Testis (tissue), 2 donors: Measurements from ENCODE around the gene TDRD10.

Experiments
- POLR2A ChIP-seq: fragments of 450-650 bp; IDR thresholded peaks from one replicate; pipeline ENCODE4 v1.6.1; 2017; ENCODE audit warnings: antibody characterized with exemption, mild to moderate bottlenecking, moderate library complexity
- TF ChIP-seq, protein P1 (sequence below), 3 experiments: fragments of 450-650 bp in 2 of 3; fragments of 200-600 bp in 1 of 3; sonication (generic) in 1 of 3; IDR thresholded peaks; one replicate each; pipeline ENCODE4 v1.5.1; 2016 to 2019; ENCODE audit warnings: antibody characterized with exemption in 3 of 3, mild to moderate bottlenecking in 2 of 3, moderate library complexity in 1 of 3

DNA sequence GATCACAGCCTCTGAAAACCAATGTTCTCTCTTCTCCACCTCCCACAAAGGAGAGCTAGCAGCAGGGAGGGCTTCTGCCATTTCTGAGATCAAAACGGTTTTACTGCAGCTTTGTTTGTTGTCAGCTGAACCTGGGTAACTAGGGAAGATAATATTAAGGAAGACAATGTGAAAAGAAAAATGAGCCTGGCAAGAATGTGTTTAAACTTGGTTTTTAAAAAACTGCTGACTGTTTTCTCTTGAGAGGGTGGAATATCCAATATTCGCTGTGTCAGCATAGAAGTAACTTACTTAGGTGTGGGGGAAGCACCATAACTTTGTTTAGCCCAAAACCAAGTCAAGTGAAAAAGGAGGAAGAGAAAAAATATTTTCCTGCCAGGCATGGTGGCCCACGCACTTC is 35.8 kb upstream of the TDRD10 start:
- TF ChIP-seq, protein P1, sequence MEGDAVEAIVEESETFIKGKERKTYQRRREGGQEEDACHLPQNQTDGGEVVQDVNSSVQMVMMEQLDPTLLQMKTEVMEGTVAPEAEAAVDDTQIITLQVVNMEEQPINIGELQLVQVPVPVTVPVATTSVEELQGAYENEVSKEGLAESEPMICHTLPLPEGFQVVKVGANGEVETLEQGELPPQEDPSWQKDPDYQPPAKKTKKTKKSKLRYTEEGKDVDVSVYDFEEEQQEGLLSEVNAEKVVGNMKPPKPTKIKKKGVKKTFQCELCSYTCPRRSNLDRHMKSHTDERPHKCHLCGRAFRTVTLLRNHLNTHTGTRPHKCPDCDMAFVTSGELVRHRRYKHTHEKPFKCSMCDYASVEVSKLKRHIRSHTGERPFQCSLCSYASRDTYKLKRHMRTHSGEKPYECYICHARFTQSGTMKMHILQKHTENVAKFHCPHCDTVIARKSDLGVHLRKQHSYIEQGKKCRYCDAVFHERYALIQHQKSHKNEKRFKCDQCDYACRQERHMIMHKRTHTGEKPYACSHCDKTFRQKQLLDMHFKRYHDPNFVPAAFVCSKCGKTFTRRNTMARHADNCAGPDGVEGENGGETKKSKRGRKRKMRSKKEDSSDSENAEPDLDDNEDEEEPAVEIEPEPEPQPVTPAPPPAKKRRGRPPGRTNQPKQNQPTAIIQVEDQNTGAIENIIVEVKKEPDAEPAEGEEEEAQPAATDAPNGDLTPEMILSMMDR (IDR thresholded peaks at IDR 0.05) = no peak
- no peak for TF ChIP-seq POLR2A
